Endothelial cell of umbilical vein (primary cell): ENCODE results near the gene ZRANB1. TPM values are rescaled to one million over a fixed set of nuclear protein-coding genes. Genes with fewer than 3 reads are reported as not detected.

Source experiments
- BruUV-seq: library from RNA; stranded (reverse); fragments of 400-500 nt; replicated peaks from 2 replicates; lab custom pipeline; 2021; lab: Mats Ljungman, UMichigan
- CTCF ChIA-PET: fragments of 300-600, 350-600 bp; sonication (Branson Sonifier 250); formaldehyde crosslinking; loops from one replicate; lab custom pipeline; 2021; ENCODE audit warnings: antibody characterized with exemption, inconsistent platforms; lab: Charles Lee
- POLR2A ChIA-PET: fragments of 300-600, 350-600 bp; sonication (Branson Sonifier 250); formaldehyde crosslinking; loops from one replicate; lab custom pipeline; 2021; ENCODE audit warnings: antibody characterized with exemption, inconsistent platforms; lab: Charles Lee
- DNase-seq: peaks from one replicate; pipeline ENCODE4 v3.0.0-alpha.2; 2011; ENCODE audit warnings: low read depth, low spot score
- FAIRE-seq: peaks from 2 replicates; lab custom pipeline; 2011; peaks lifted over from hg19 to GRCh38; lab: Jason Lieb, UNC
- H2AFZ ChIP-seq: 2 replicates; pipeline ENCODE4 v1.6.0; 2012; ENCODE audit warnings: low read depth, low read length, control low read depth, inconsistent platforms
- H3K27ac ChIP-seq: 2 replicates; pipeline ENCODE4 v1.5.1; 2011; ENCODE audit warnings: low read depth, mild to moderate bottlenecking, control low read depth, low read length, moderate library complexity; ENCODE audit not compliant: insufficient read depth
- H3K27me3 ChIP-seq, 2 experiments: 2 replicates each; pipeline versions ENCODE4 v1.6.0 to v1.6.1; 2011; ENCODE audit warnings: low read length in 2 of 2, mixed read lengths in 1 of 2; ENCODE audit not compliant: control insufficient read depth in 2 of 2, insufficient read depth in 2 of 2
- H3K36me3 ChIP-seq, 2 experiments: 2 replicates in 1 of 2; 3 replicates in 1 of 2; pipeline ENCODE4 v1.5.1; 2011; ENCODE audit warnings: low read length in 2 of 2, mild to moderate bottlenecking in 1 of 2, moderate library complexity in 1 of 2; ENCODE audit not compliant: control insufficient read depth in 2 of 2, insufficient read depth in 2 of 2; ENCODE audit errors: extremely low read depth in 1 of 2
- H3K4me1 ChIP-seq: 3 replicates; pipeline ENCODE4 v1.5.1; 2011; ENCODE audit warnings: mild to moderate bottlenecking, low read length; ENCODE audit not compliant: control insufficient read depth, insufficient read depth; ENCODE audit errors: extremely low read depth
- H3K4me2 ChIP-seq: 2 replicates; pipeline ENCODE4 v1.6.1; 2011; ENCODE audit warnings: low read length, control low read depth, mixed read lengths; ENCODE audit not compliant: insufficient read depth
- H3K4me3 ChIP-seq, 3 experiments: fragments of 200-600 bp in 1 of 3; sonication (generic), shearing (Covaris generic) in 1 of 3; replicated peaks in 1 of 3; 2 replicates each; pipeline ENCODE4 v1.5.1; 2011 to 2016; ENCODE audit warnings: control low read depth in 3 of 3, low read length in 3 of 3, mild to moderate bottlenecking in 2 of 3, inconsistent platforms in 1 of 3, low read depth in 1 of 3, moderate library complexity in 1 of 3; ENCODE audit not compliant: insufficient read depth in 1 of 3
- H3K79me2 ChIP-seq: 2 replicates; pipeline ENCODE4 v1.6.0; 2012; ENCODE audit warnings: low read length, inconsistent platforms; ENCODE audit not compliant: control insufficient read depth, insufficient read depth
- H3K9ac ChIP-seq: replicated peaks from 2 replicates; pipeline ENCODE3; 2011; ENCODE audit warnings: low read length, control low read depth; ENCODE audit not compliant: insufficient read depth; ENCODE audit errors: extremely low read depth
- H3K9me1 ChIP-seq: replicated peaks from 3 replicates; pipeline ENCODE4 v1.6.0; 2011; ENCODE audit warnings: mild to moderate bottlenecking, low read length; ENCODE audit not compliant: control insufficient read depth, insufficient read depth; ENCODE audit errors: extremely low read depth
- H3K9me3 ChIP-seq: replicated peaks from 2 replicates; pipeline ENCODE4 v1.5.1; 2012; ENCODE audit warnings: low read length, inconsistent platforms; ENCODE audit not compliant: control insufficient read depth, insufficient read depth
- H4K20me1 ChIP-seq: replicated peaks from 2 replicates; pipeline ENCODE3; 2011; ENCODE audit warnings: mild to moderate bottlenecking, low read length; ENCODE audit not compliant: control insufficient read depth, insufficient read depth; ENCODE audit errors: extremely low read depth
- EZH2 ChIP-seq: IDR thresholded peaks from 2 replicates; pipeline ENCODE4 v1.6.1; 2012; ENCODE audit warnings: borderline replicate concordance, low read depth, mild to moderate bottlenecking, moderate library complexity, low read length, inconsistent platforms; ENCODE audit not compliant: severe bottlenecking
- GATA2 ChIP-seq: IDR thresholded peaks from 2 replicates; pipeline ENCODE4 v1.7.0; 2011; ENCODE audit warnings: low read depth, mild to moderate bottlenecking, moderate library complexity, mixed read lengths, low read length; ENCODE audit not compliant: insufficient read length, insufficient read depth
- POLR2A ChIP-seq: IDR thresholded peaks from 2 replicates; pipeline ENCODE4 v1.6.1; 2012; ENCODE audit warnings: low read depth, mild to moderate bottlenecking, control low read depth, low read length
- POLR2AphosphoS5 ChIP-seq: IDR thresholded peaks from 2 replicates; pipeline ENCODE4 v1.6.1; 2012; ENCODE audit warnings: low read depth, mild to moderate bottlenecking, control low read depth, low read length, moderate library complexity; ENCODE audit not compliant: insufficient read depth
- dilution Hi-C: fragments of 300-500 bp; cut with MboI; formaldehyde crosslinking; loops from one replicate; pipeline ENCODE4 v1.15.0; 2019; ENCODE audit warnings: low sequenced_read_pairs; ENCODE audit not compliant: extremely low pct_ligation_motif_present
- intact Hi-C: fragments of 100-400 bp; cut with micrococcal nuclease; formaldehyde crosslinking; loops from one replicate; pipeline ENCODE4 v1.10.0; 2022
- polyA plus RNA-seq, 4 experiments: library from polyadenylated mRNA; depleted of rRNA in 3 of 4; stranded (reverse) in 3 of 4; unstranded in 1 of 4; fragments of >200 nt; gene quantifications; 2 replicates each; pipeline versions ENCODE4 v1.2.1 to v1.2.3, GENCODE V29; 2011 to 2012; ENCODE audit warnings: missing spikeins in 1 of 4
- total RNA-seq: library from RNA; stranded (reverse); gene quantifications from 2 replicates; pipeline ENCODE4 v1.2.3, GENCODE V29; 2021
- TF ChIP-seq, protein P1 (sequence below), 2 donors: IDR thresholded peaks; 1 replicate in 1 of 2; 2 replicates in 1 of 2; pipeline ENCODE4 v1.5.1; 2011; ENCODE audit warnings: low read length in 2 of 2, mild to moderate bottlenecking in 2 of 2, moderate library complexity in 2 of 2, control low read depth in 1 of 2, inconsistent platforms in 1 of 2, low read depth in 1 of 2; ENCODE audit not compliant: insufficient read depth in 1 of 2; ENCODE audit errors: extremely low read depth in 1 of 2

Gene ZRANB1
- total and polyA plus RNA-seq, 2 donors (not counting 3 experiments of a cell fraction or from before 2014, with no cell fraction given) = 6.2 to 17.7 TPM

DNA sequence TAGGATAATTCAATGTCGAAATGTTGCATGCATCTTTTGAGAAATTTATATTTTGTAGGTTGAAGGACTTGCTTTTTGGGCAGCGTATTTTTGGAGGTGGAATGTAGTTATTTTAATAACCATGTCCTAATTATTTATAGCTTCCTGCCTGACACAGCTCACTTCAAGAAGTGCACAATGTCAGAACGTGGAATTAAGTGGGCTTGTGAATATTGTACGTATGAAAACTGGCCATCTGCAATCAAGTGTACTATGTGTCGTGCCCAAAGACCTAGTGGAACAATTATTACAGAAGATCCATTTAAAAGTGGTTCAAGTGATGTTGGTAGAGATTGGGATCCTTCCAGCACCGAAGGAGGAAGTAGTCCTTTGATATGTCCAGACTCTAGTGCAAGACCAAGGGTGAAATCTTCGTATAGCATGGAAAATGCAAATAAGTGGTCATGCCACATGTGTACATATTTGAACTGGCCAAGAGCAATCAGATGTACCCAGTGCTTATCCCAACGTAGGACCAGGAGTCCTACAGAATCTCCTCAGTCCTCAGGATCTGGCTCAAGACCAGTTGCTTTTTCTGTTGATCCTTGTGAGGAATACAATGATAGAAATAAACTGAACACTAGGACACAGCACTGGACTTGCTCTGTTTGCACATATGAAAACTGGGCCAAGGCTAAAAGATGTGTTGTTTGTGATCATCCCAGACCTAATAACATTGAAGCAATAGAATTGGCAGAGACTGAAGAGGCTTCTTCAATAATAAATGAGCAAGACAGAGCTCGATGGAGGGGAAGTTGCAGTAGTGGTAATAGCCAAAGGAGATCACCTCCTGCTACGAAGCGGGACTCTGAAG lies 620 bp downstream of the ZRANB1 start:
- Histone ChIP-seq H4K20me1 (peaks cover 10% of the 10 kb centered on the region), H3K27ac (no peak overlapping the region), H3K9ac (no peak overlapping the region), H3K27me3 (no peaks in the 10 kb centered on the region), H2AFZ (no peak overlapping the region), H3K79me2 (peaks cover 90% of the 10 kb centered on the region), H3K4me3 (no peak overlapping the region), H3K9me1 (no peaks in the 10 kb centered on the region), H3K9me3 (no peaks in the 10 kb centered on the region), H3K4me2 (no peak overlapping the region), H3K36me3 (peaks cover 0 to 2% of the 10 kb centered on the region in 2 experiments), H3K4me1 (no peaks in the 10 kb centered on the region)
- no peak for TF ChIP-seq POLR2A
- no peak for TF ChIP-seq POLR2AphosphoS5
- no peak for TF ChIP-seq GATA2
- TF ChIP-seq EZH2 = no peak
- TF ChIP-seq, protein P1, sequence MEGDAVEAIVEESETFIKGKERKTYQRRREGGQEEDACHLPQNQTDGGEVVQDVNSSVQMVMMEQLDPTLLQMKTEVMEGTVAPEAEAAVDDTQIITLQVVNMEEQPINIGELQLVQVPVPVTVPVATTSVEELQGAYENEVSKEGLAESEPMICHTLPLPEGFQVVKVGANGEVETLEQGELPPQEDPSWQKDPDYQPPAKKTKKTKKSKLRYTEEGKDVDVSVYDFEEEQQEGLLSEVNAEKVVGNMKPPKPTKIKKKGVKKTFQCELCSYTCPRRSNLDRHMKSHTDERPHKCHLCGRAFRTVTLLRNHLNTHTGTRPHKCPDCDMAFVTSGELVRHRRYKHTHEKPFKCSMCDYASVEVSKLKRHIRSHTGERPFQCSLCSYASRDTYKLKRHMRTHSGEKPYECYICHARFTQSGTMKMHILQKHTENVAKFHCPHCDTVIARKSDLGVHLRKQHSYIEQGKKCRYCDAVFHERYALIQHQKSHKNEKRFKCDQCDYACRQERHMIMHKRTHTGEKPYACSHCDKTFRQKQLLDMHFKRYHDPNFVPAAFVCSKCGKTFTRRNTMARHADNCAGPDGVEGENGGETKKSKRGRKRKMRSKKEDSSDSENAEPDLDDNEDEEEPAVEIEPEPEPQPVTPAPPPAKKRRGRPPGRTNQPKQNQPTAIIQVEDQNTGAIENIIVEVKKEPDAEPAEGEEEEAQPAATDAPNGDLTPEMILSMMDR (IDR thresholded peaks at IDR 0.05; ENCODE audit: extremely low read depth in 1 of 2, insufficient read depth in 1 of 2, low read depth in 1 of 2, low read length in 2 of 2) = no peak
- DNase-seq (no peak), FAIRE-seq (no peak)
- POLR2A ChIA-PET = no interaction called here
- intact Hi-C loops = no loop called here
- dilution Hi-C loops = no loop called here
- CTCF ChIA-PET = interaction anchor here (1.5 kb wide), 1 partner anchor 15 kb away, joined by 4 read pairs; no protein-coding TSS in a partner anchor
- BruUV-seq = no TSS peak
